GM21515 (cell line): ENCODE data around the gene AHCYL1.
A peak's percentile ranks its signal among the peaks of the same experiment; 100 is the strongest.

Experiments used
- ATAC-seq: cut with Tn5 transposase; IDR thresholded peaks from one replicate; pipeline ENCODE4 v1.9.1; 2021; ENCODE audit not compliant: unreplicated experiment

Gene AHCYL1

GRCh38 chr1:110034451-110035235 lies 50.1 kb downstream of the AHCYL1 start, which contains the start of gene STRIP1:
Gene STRIP1, plus strand, starts transcription at chr1:110034624. Its CDS starts 14 bp downstream, at chr1:110034638.
- ATAC-seq: peak; percentile 88

GRCh38 chr1:110035236-110035752 lies 50.7 kb downstream of the AHCYL1 start:
- peak; percentile 3 for ATAC-seq

- ATAC-seq: no peak
Observed at GRCh38 chr1:110038271-110038670, 53.7 kb downstream of the AHCYL1 start.

DNA sequence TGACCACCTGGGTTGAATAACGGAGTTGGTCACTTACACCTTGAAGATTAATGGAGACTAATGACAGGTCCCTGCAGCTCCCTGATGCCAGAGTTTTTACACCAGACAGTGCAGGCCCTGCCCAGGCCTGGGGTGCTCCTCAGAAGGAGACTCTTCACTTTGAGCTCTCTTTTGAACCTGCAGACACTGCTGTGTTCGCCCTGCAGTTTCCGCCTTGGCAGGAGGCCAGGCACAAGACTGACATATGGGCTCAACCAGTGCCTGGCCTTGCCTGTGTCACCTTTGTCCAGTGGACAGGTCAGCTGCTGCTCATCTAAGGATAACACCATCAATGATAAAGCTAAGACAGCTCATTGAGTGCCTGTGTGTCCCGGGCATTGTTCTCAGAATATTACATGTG lies 55.1 kb downstream of the AHCYL1 start:
- no peak for ATAC-seq

DNA sequence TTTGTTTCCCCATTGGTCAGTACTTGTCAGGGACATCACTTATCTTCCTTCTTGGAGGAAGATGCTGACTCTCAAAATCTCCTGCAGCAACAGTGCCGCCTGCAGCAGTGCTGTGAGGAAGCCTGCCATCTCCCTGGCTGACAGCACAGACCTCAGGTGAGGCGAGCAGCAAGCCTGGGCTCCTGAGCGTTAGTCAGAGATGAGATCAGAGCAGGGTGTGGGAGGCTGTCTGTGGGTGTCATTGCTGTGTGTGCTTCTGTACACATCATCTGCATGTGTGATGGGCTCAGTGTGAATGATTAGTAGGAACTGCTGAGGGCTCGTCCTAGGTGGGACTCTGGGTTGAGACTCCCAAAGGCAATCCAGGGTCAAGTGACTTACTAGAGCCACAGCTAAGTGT lies 56.0 kb downstream of the AHCYL1 start:
- no peak for ATAC-seq

DNA sequence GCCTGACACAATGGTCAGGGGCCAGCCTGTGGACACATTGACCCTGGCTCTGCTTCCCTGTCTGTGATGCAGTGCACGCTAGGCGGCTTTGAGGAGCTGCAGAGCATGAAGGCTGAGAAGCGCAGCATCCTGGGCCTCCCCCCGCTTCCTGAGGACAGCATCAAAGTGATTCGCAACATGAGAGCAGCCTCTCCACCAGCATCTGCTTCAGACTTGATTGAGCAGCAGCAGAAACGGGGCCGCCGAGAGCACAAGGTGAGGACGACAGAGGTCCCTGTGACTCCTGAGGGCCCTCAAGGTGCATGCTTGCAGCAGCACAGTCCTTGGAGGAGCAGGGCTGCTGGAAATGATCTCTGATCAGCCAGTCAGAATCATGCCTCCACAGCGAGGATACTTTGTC lies 58.5 kb downstream of the AHCYL1 start:
- ATAC-seq: no peak

GRCh38 chr1:110047463-110047862 lies 62.9 kb downstream of the AHCYL1 start:
- ATAC-seq: no peak

- no peak for ATAC-seq
Observed at GRCh38 chr1:110048240-110048639, 63.7 kb downstream of the AHCYL1 start.

DNA sequence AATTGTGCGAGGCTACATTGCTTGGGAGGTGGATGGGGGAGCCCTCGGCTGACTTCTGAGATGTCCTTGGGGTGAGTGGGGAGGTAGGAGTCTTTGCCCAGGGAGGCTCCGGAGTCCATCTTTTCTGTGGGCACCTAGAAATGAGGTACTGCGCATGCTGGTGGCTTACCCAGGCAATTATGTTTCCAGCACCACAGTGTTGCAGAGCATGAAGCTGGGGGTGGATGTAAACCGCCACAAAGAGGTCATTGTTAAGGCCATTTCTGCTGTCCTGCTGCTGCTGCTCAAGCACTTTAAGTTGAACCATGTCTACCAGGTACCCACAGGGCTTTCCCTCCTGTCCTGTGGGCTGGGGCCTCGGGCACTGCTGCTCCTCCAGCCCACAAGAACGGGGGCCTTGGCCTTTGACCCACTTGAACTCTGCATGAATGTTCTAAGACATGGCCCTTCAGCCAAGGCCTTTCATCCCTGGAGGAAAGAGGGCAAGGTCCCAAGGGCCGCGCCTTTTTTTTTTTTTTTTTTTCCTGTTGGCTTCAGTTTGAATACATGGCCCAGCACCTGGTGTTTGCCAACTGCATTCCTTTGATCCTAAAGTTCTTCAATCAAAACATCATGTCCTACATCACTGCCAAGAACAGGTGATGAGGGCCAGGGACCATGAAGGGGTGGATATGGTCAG lies 64.5 kb downstream of the AHCYL1 start:
- ATAC-seq: no peak

DNA sequence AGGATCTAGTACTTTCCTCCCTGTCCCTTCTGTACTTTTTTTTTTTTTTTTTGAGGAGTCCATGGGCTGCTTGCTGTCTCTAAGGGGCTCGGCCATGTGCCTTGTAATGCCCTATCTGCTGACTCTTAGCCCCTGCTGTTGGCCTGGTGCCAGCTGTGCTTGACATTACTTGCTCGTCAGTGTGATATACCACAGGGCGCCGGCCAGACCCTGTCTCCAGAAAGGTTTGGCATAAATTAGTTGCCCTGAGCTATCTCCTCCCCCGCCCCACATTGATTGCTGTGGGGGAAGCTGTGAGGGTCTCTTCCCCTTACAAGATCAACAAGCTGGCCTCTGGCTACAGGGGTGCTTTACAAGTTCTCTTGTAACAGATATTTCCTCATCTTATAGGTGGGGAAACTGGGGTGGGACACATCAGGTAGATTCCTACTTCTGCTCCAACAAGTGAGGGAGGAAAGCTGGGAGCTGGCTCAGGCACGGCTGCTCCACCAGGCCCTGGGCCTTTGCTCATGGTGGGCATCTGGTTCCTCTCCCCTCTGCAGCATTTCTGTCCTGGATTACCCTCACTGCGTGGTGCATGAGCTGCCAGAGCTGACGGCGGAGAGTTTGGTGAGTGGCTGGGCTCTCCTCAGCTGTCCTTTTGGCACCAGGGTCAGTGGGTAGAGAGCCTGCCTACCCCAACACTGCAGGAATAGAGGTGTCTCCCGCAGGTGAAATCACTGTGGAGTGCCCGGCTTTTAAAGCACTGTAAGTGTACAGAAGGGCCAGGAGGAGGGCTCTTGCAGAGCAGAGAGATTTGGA lies 65.4 kb downstream of the AHCYL1 start:
- ATAC-seq: no peak

GRCh38 chr1:110050602-110051261 lies 66.2 kb downstream of the AHCYL1 start:
- ATAC-seq: no peak

GRCh38 chr1:110051262-110051648 lies 66.7 kb downstream of the AHCYL1 start:
- ATAC-seq: no peak

GRCh38 chr1:110053552-110054428 lies 69.2 kb downstream of the AHCYL1 start:
- ATAC-seq: no peak

- no peak for ATAC-seq
Observed at GRCh38 chr1:110055493-110056284, 71.1 kb downstream of the AHCYL1 start.

GRCh38 chr1:110056285-110056683 lies 71.7 kb downstream of the AHCYL1 start:
- ATAC-seq: no peak

GRCh38 chr1:110056776-110057175 lies 72.2 kb downstream of the AHCYL1 start:
- ATAC-seq: no peak

- no peak for ATAC-seq
Observed at GRCh38 chr1:110057963-110058518, 73.5 kb downstream of the AHCYL1 start.

GRCh38 chr1:110058591-110058990 lies 74.0 kb downstream of the AHCYL1 start:
- ATAC-seq: no peak
